ENCODE results near the gene ADAM12.

DNA sequence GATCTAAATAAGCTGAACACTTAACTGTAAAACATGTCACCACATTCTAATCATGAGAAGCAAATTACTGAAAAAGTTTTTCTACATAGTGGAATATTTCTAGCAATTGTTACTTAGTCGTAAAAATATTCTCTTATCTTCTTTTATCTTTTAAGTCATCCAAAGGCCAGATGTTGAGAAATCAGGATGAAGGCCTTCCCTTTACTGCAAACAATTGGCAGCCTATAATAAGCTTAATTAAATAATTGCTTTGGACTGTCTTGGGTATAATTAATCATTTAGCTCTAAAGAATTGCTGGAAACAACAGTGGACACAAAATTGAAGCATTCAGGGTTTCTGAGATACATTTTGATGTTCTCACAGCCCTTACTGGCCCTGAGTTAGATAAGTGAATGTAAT is 265.4 kb downstream of the ADAM12 start:
- TF ChIP-seq, protein P1, sequence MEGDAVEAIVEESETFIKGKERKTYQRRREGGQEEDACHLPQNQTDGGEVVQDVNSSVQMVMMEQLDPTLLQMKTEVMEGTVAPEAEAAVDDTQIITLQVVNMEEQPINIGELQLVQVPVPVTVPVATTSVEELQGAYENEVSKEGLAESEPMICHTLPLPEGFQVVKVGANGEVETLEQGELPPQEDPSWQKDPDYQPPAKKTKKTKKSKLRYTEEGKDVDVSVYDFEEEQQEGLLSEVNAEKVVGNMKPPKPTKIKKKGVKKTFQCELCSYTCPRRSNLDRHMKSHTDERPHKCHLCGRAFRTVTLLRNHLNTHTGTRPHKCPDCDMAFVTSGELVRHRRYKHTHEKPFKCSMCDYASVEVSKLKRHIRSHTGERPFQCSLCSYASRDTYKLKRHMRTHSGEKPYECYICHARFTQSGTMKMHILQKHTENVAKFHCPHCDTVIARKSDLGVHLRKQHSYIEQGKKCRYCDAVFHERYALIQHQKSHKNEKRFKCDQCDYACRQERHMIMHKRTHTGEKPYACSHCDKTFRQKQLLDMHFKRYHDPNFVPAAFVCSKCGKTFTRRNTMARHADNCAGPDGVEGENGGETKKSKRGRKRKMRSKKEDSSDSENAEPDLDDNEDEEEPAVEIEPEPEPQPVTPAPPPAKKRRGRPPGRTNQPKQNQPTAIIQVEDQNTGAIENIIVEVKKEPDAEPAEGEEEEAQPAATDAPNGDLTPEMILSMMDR (IDR thresholded peaks at IDR 0.05), result no peak
- no peak for TF ChIP-seq POLR2A (IDR thresholded peaks at IDR 0.05)
- TF ChIP-seq POLR2AphosphoS5 (IDR thresholded peaks at IDR 0.05), result no peak

All from prostate gland (tissue), 2 donors.